Activated CD8-positive, alpha-beta memory T cell treated with anti-CD3 and anti-CD28 coated beads, Interleukin-2, amount 10 ng/mL, durations not matched to agents 7 days and 5 days (primary cell): ENCODE data around the gene IFNA8. TPM values are rescaled to one million over a fixed set of nuclear protein-coding genes. Genes with fewer than 3 reads are reported as not detected.
"Not testable (repeated sequence)": the region's sequence is repeated elsewhere in the genome, so short reads cannot be mapped to it uniquely, and the experiment has no call there.

ENCODE experiments used
- ATAC-seq: fragments of 150-1000 bp; cut with Tn5 transposase; one replicate; pipeline ENCODE4 v1.10.0; 2021; ENCODE audit warnings: moderate library complexity
- CTCF ChIA-PET: fragments of 350-600 bp; sonication (Branson Sonifier 250); formaldehyde crosslinking; loops from one replicate; lab custom pipeline; 2021; ENCODE audit warnings: antibody characterized with exemption; lab: Charles Lee
- DNase-seq: peaks from one replicate; pipeline ENCODE4 v3.0.0-alpha.2; 2020
- H3K27ac Mint-ChIP-seq: one replicate; pipeline ENCODE4 v1.8.0; 2021; ENCODE audit warnings: mild to moderate bottlenecking, mixed read lengths
- H3K27me3 Mint-ChIP-seq: one replicate; pipeline ENCODE4 v1.8.0; 2021; ENCODE audit warnings: mixed read lengths
- H3K36me3 Mint-ChIP-seq: one replicate; pipeline ENCODE4 v1.8.0; 2021; ENCODE audit warnings: mild to moderate bottlenecking, mixed read lengths
- H3K4me1 Mint-ChIP-seq: one replicate; pipeline ENCODE4 v1.8.0; 2021; ENCODE audit warnings: mixed read lengths
- H3K4me3 Mint-ChIP-seq: one replicate; pipeline ENCODE4 v1.8.0; 2021; ENCODE audit warnings: mild to moderate bottlenecking, moderate library complexity, mixed read lengths
- H3K9me3 Mint-ChIP-seq: one replicate; pipeline ENCODE4 v1.8.0; 2022; ENCODE audit warnings: low read depth, mixed read lengths
- total RNA-seq, 2 experiments: library from RNA; stranded (reverse); gene quantifications; one replicate each; pipeline ENCODE4 v1.2.3, GENCODE V29; 2021

Gene IFNA8
- not detected for total RNA-seq

GRCh38 chr9:21408817-21409216 is at the start of gene IFNA8:
Gene IFNA8, plus strand, starts transcription at chr9:21409117. Its CDS starts 60 bp downstream, at chr9:21409177.
- H3K4me1 Mint-ChIP-seq = peaks cover 2% of the 10 kb centered on the region
- ATAC-seq = no peak
- CTCF ChIA-PET = interaction anchor here (2.1 kb wide), 1 partner anchor 13 kb away, joined by 18 read pairs; no protein-coding TSS in a partner anchor
- no peak within 1 kb of the TSS for H3K4me3 Mint-ChIP-seq
- H3K9me3 Mint-ChIP-seq = no peaks in the 10 kb centered on the region
- no peak for DNase-seq
- peaks cover 46% of the 10 kb centered on the region for H3K27me3 Mint-ChIP-seq
- H3K36me3 Mint-ChIP-seq = no peaks in the 10 kb centered on the region
- no peak within 1 kb of the TSS for H3K27ac Mint-ChIP-seq

DNA sequence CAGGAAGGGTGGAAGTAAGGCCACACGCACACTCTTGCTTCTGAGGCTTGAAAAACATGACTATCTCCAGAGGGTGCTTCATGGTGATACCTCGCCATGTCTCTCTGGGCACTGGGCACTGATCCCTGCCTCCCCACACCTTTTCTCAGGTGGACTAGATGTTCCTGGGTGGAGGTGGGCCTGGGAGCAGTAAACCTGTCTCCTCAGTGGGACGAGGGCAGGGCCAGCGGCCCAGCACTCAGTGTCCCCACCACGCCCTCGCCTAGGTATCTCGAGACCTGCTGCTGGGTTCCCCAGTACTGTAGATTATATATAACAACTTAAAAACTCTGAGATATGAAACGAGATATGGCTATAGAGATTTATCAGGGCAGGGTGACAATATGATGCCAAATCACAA is 46.6 kb upstream of the IFNA8 start:
- DNase-seq (no peak), ATAC-seq (no peak)
- no peaks in the 10 kb centered on the region for H3K9me3 Mint-ChIP-seq
- peaks cover 39% of the 10 kb centered on the region for H3K27me3 Mint-ChIP-seq
- H3K36me3 Mint-ChIP-seq = no peaks in the 10 kb centered on the region
- no peak overlapping the region for H3K27ac Mint-ChIP-seq
- no peak overlapping the region for H3K4me3 Mint-ChIP-seq
- H3K4me1 Mint-ChIP-seq = peaks cover 15% of the 10 kb centered on the region
- CTCF ChIA-PET = interaction anchor here (1.5 kb wide), 1 partner anchor 34 kb away, joined by 5 read pairs; no protein-coding TSS in a partner anchor

DNA sequence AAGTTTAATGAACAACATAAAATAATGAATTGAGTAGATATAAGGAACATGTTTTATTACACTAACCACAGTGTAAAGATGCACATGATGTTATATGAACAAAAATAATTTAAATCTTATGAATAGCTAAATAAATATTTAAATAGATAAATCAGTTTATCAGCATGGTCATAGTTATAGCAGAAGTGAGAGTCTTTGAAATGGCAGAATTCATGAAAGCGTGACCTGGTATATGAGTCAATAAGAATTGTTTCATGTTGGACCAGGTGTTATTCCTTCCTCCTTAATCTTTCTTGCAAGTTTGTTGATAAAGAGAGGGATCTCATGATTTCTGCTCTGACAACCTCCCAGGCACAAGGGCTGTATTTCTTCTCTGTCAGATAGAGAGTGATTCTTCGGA is 41.7 kb upstream of the IFNA8 start:
- H3K4me3 Mint-ChIP-seq, H3K4me1 Mint-ChIP-seq, DNase-seq, ATAC-seq, H3K36me3 Mint-ChIP-seq, H3K9me3 Mint-ChIP-seq, H3K27ac Mint-ChIP-seq, CTCF ChIA-PET: not testable (repeated sequence)
- peaks cover 43% of the 10 kb centered on the region for H3K27me3 Mint-ChIP-seq

GRCh38 chr9:21367957-21368356 is 41.0 kb upstream of the IFNA8 start, which contains the start of gene IFNA13:
Gene IFNA13, minus strand, starts transcription at chr9:21368057. Its CDS starts 47 bp downstream, at chr9:21368010.
- H3K36me3 Mint-ChIP-seq = no peaks in the 10 kb centered on the region
- H3K4me1 Mint-ChIP-seq = no peaks in the 10 kb centered on the region
- peaks cover 41% of the 10 kb centered on the region for H3K27me3 Mint-ChIP-seq
- no peaks in the 10 kb centered on the region for H3K9me3 Mint-ChIP-seq
- H3K4me3 Mint-ChIP-seq = no peak within 1 kb of the TSS
- ATAC-seq = no peak
- no peak for DNase-seq
- no peak within 1 kb of the TSS for H3K27ac Mint-ChIP-seq
- CTCF ChIA-PET = no interaction called here

- H3K27ac Mint-ChIP-seq, H3K4me1 Mint-ChIP-seq, CTCF ChIA-PET, ATAC-seq, H3K36me3 Mint-ChIP-seq, DNase-seq, H3K4me3 Mint-ChIP-seq, H3K9me3 Mint-ChIP-seq: not testable (repeated sequence)
- H3K27me3 Mint-ChIP-seq = peaks cover 27% of the 10 kb centered on the region
Measured at GRCh38 chr9:21371467-21371866, 37.5 kb upstream of the IFNA8 start.

GRCh38 chr9:21381448-21382339 is 27.2 kb upstream of the IFNA8 start:
- Mint-ChIP-seq H3K27me3 (peaks cover 45% of the 10 kb centered on the region), H3K9me3 (no peaks in the 10 kb centered on the region), H3K4me1 (peaks cover 22% of the 10 kb centered on the region), H3K36me3 (no peaks in the 10 kb centered on the region), H3K4me3 (peak overlapping the region; percentile 45), H3K27ac (peak overlapping the region; percentile 11)
- DNase-seq (no peak), ATAC-seq (peak; percentile 88)
- CTCF ChIA-PET = interaction anchor here (4.9 kb wide), 1 partner anchor 14 kb away, joined by 16 read pairs; no protein-coding TSS in a partner anchor

DNA sequence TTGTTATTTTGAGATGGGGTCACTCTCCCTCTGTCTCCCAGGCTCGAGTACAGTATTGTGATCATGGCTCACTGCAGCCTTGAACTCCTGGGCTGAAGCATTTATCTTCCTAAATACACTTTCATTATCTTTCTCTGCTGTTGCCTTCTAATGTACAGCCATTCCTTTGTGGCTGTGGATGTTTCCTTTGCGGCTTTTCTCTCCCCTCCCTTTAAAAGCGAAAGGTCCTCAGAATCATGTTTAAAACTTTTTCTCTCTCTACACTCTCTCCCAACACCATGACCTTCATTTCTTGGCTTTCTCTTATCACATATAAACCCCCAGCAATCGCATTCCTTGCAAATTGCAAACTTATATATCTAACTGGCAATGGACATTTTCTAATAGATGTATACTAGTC is 25.3 kb upstream of the IFNA8 start:
- Mint-ChIP-seq H3K4me3 (no peak overlapping the region), H3K27ac (no peak overlapping the region), H3K36me3 (no peaks in the 10 kb centered on the region), H3K4me1 (peaks cover 22% of the 10 kb centered on the region), H3K27me3 (peaks cover 49% of the 10 kb centered on the region), H3K9me3 (no peaks in the 10 kb centered on the region)
- CTCF ChIA-PET = no interaction called here
- DNase-seq (no peak), ATAC-seq (no peak)

DNA sequence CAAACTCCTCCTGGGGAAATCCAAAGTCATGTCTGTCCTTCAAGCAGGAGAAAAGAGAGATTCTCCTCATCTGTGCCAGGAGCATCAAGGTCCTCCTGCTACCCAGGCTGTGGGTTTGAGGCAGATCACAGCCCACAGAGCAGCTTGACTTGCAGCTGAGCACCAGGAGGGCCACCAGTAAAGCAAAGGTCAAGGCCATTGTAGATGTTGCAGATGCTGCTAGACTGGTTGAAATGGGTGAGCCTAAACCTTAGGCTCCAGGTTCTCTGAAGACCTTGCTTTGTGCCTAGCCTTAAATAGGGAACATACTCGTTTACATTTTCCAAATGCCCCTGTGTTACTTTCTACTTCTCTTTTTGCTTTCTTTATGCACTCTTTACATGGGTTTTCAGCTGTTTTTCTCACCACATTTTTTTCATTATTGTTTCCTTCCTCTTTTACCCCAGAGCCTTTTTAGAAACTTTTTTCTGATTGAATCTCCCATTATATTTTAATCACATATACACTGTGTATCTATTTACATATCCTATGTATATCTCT is 23.7 kb upstream of the IFNA8 start, which contains the start of gene IFNA2:
IFNA2 (minus strand) TSS at position 268 of the 540 bp plus-strand sequence; CDS start at position 199, 69 bp downstream.
- H3K4me1 Mint-ChIP-seq = peaks cover 22% of the 10 kb centered on the region
- H3K4me3 Mint-ChIP-seq = no peak within 1 kb of the TSS
- DNase-seq (no peak), ATAC-seq (no peak)
- no peak within 1 kb of the TSS for H3K27ac Mint-ChIP-seq
- CTCF ChIA-PET = interaction anchor here (1.4 kb wide), 1 partner anchor 11 kb away, joined by 6 read pairs; no protein-coding TSS in a partner anchor
- no peaks in the 10 kb centered on the region for H3K9me3 Mint-ChIP-seq
- peaks cover 48% of the 10 kb centered on the region for H3K27me3 Mint-ChIP-seq
- H3K36me3 Mint-ChIP-seq = no peaks in the 10 kb centered on the region

- no peak overlapping the region for H3K4me3 Mint-ChIP-seq
- no peak overlapping the region for H3K27ac Mint-ChIP-seq
- CTCF ChIA-PET = interaction anchor here (0.8 to 1.2 kb wide), 3 partner anchors 28 to 239 kb away, joined by 3 read pairs; no protein-coding TSS in a partner anchor
- H3K9me3 Mint-ChIP-seq = no peaks in the 10 kb centered on the region
- H3K36me3 Mint-ChIP-seq = no peaks in the 10 kb centered on the region
- ATAC-seq (peak; percentile 48), DNase-seq (no peak)
- peaks cover 73% of the 10 kb centered on the region for H3K27me3 Mint-ChIP-seq
- peaks cover 5% of the 10 kb centered on the region for H3K4me1 Mint-ChIP-seq
Measured at GRCh38 chr9:21392270-21392669, 16.6 kb upstream of the IFNA8 start.

GRCh38 chr9:21395778-21396717 is 12.9 kb upstream of the IFNA8 start:
- ATAC-seq = peak; percentile 81
- no peak overlapping the region for H3K27ac Mint-ChIP-seq
- H3K9me3 Mint-ChIP-seq = no peaks in the 10 kb centered on the region

DNA sequence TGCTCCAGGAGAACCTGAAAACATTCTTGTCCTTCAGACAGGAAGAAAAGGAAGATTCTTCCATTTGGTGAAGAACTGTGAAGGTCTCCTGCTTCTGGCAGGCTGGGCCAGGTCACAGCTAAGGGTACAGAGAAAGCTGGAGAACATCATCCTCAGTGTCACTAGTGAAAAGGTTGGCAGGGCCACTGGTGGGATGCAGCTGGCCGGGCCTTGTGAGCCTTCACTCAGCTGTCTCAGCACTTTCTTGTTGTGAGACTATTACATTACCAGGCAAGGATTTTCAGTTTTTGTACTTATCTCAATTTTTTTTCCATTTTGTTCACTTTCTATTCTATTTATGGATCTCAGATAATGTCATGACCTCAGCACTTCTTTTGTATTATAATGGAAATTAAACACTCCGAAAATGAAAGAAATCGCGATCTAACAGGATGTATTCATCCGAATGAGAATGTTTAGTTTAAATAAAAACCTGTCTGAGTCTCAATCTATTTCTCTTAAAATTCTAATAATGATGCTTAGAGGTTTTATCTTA is 9.9 kb upstream of the IFNA8 start:
- Mint-ChIP-seq H3K27ac (no peak overlapping the region), H3K9me3 (no peaks in the 10 kb centered on the region), H3K36me3 (no peaks in the 10 kb centered on the region), H3K4me3 (no peak overlapping the region), H3K4me1 (peaks cover 11% of the 10 kb centered on the region), H3K27me3 (peaks cover 79% of the 10 kb centered on the region)
- CTCF ChIA-PET = interaction anchor here (1.4 to 2.4 kb wide), 3 partner anchors 64 to 80 kb away, joined by 5 read pairs; no protein-coding TSS in a partner anchor
- DNase-seq (no peak), ATAC-seq (no peak)

More at GRCh38 chr9:21395778-21396717, 12.9 kb upstream of the IFNA8 start:
- H3K4me1 Mint-ChIP-seq = peaks cover 5% of the 10 kb centered on the region
- H3K27me3 Mint-ChIP-seq = peaks cover 77% of the 10 kb centered on the region
- CTCF ChIA-PET = interaction anchor here (0.6 to 2.7 kb wide), 38 partner anchors 9 to 497 kb away, joined by 3 to 31 read pairs (median 5); partner anchors contain the start of genes IFNA2, IFNA8 and KLHL9
- DNase-seq = peak; percentile 67
- peak overlapping the region; percentile 70 for H3K4me3 Mint-ChIP-seq
- no peaks in the 10 kb centered on the region for H3K36me3 Mint-ChIP-seq

- H3K36me3 Mint-ChIP-seq = no peaks in the 10 kb centered on the region
- H3K4me3 Mint-ChIP-seq = no peak overlapping the region
- no peak for ATAC-seq
- CTCF ChIA-PET = interaction anchor here (2.4 kb wide), 1 partner anchor 81 kb away, joined by 5 read pairs; no protein-coding TSS in a partner anchor
- no peaks in the 10 kb centered on the region for H3K9me3 Mint-ChIP-seq
- peaks cover 11% of the 10 kb centered on the region for H3K4me1 Mint-ChIP-seq
- H3K27ac Mint-ChIP-seq = no peak overlapping the region
- peaks cover 81% of the 10 kb centered on the region for H3K27me3 Mint-ChIP-seq
- no peak for DNase-seq
Measured at GRCh38 chr9:21399956-21400355, 9.0 kb upstream of the IFNA8 start.
